ENCODE measurements around the gene DCAF8. TPM values are rescaled to one million over a fixed set of nuclear protein-coding genes. Genes with fewer than 3 reads are reported as not detected.
A peak's percentile ranks its signal among the peaks of the same experiment; 100 is the strongest.

The DCAF8 gene
- total RNA-seq, 2 experiments from 2014 or later, result 115 to 117 TPM

- peaks cover 2% of the 10 kb centered on the region for H3K4me1 Mint-ChIP-seq
- H3K27me3 Mint-ChIP-seq, result no peaks in the 10 kb centered on the region
- H3K4me3 Mint-ChIP-seq, result no peak overlapping the region
- H3K27ac Mint-ChIP-seq, result peak overlapping the region; percentile 7
- H3K9me3 Mint-ChIP-seq (ENCODE audit: low read depth), result no peaks in the 10 kb centered on the region
- peaks cover 35% of the 10 kb centered on the region for H3K36me3 Mint-ChIP-seq
- CTCF ChIA-PET, result interaction anchor here (2.8 to 7.3 kb wide), 2 partner anchors 16 to 46 kb away, joined by 6 to 31 read pairs; partner anchors contain the start of gene CASQ1
- DNase-seq (no peak), ATAC-seq (no peak)
Observed at GRCh38 chr1:160236806-160237205, 25.5 kb downstream of the DCAF8 start.

GRCh38 chr1:160232911-160233310, 29.4 kb downstream of the DCAF8 start:
- Mint-ChIP-seq H3K9me3 (ENCODE audit: low read depth) (no peaks in the 10 kb centered on the region), H3K4me1 (peaks cover 2% of the 10 kb centered on the region), H3K4me3 (no peak overlapping the region), H3K36me3 (peaks cover 33% of the 10 kb centered on the region), H3K27me3 (no peaks in the 10 kb centered on the region), H3K27ac (no peak overlapping the region)
- no peak for DNase-seq
- ATAC-seq, result no peak
- CTCF ChIA-PET, result interaction anchor here (1.0 to 1.9 kb wide), 3 partner anchors 39 to 147 kb away, joined by 4 to 8 read pairs (median 4); no protein-coding TSS in a partner anchor

GRCh38 chr1:160228431-160228830, 33.9 kb downstream of the DCAF8 start:
- Mint-ChIP-seq H3K27me3 (no peaks in the 10 kb centered on the region), H3K4me1 (no peaks in the 10 kb centered on the region), H3K4me3 (no peak overlapping the region), H3K36me3 (peaks cover 31% of the 10 kb centered on the region), H3K27ac (no peak overlapping the region), H3K9me3 (ENCODE audit: low read depth) (no peaks in the 10 kb centered on the region)
- CTCF ChIA-PET, result interaction anchor here (1.4 to 2.4 kb wide), 3 partner anchors 13 to 63 kb away, joined by 3 to 9 read pairs (median 8); no protein-coding TSS in a partner anchor
- no peak for ATAC-seq
- DNase-seq, result no peak

GRCh38 chr1:160227561-160227960, 34.8 kb downstream of the DCAF8 start:
- no peaks in the 10 kb centered on the region for H3K27me3 Mint-ChIP-seq
- H3K36me3 Mint-ChIP-seq, result peaks cover 34% of the 10 kb centered on the region
- H3K9me3 Mint-ChIP-seq (ENCODE audit: low read depth), result no peaks in the 10 kb centered on the region
- H3K27ac Mint-ChIP-seq, result no peak overlapping the region
- CTCF ChIA-PET, result interaction anchor here (1.0 to 2.4 kb wide), 3 partner anchors 24 to 64 kb away, joined by 4 to 9 read pairs (median 8); no protein-coding TSS in a partner anchor
- H3K4me3 Mint-ChIP-seq, result no peak overlapping the region
- no peak for ATAC-seq
- DNase-seq, result no peak
- no peaks in the 10 kb centered on the region for H3K4me1 Mint-ChIP-seq

- peaks cover 37% of the 10 kb centered on the region for H3K36me3 Mint-ChIP-seq
- H3K9me3 Mint-ChIP-seq (ENCODE audit: low read depth), result no peaks in the 10 kb centered on the region
- CTCF ChIA-PET, result interaction anchor here (1.0 to 2.4 kb wide), 3 partner anchors 27 to 64 kb away, joined by 3 to 9 read pairs (median 4); no protein-coding TSS in a partner anchor
- no peaks in the 10 kb centered on the region for H3K4me1 Mint-ChIP-seq
- ATAC-seq (no peak), DNase-seq (no peak)
- no peak overlapping the region for H3K4me3 Mint-ChIP-seq
- no peak overlapping the region for H3K27ac Mint-ChIP-seq
- no peaks in the 10 kb centered on the region for H3K27me3 Mint-ChIP-seq
Observed at GRCh38 chr1:160227034-160227433, 35.3 kb downstream of the DCAF8 start.

GRCh38 chr1:160226623-160227022, 35.7 kb downstream of the DCAF8 start:
- no peak overlapping the region for H3K4me3 Mint-ChIP-seq
- CTCF ChIA-PET, result interaction anchor here (1.0 to 1.7 kb wide), 3 partner anchors 27 to 65 kb away, joined by 3 to 7 read pairs (median 4); no protein-coding TSS in a partner anchor
- peaks cover 39% of the 10 kb centered on the region for H3K36me3 Mint-ChIP-seq
- DNase-seq (no peak), ATAC-seq (no peak)
- no peak overlapping the region for H3K27ac Mint-ChIP-seq
- no peaks in the 10 kb centered on the region for H3K4me1 Mint-ChIP-seq
- H3K9me3 Mint-ChIP-seq (ENCODE audit: low read depth), result no peaks in the 10 kb centered on the region
- H3K27me3 Mint-ChIP-seq, result no peaks in the 10 kb centered on the region

GRCh38 chr1:160225345-160225744, 37.0 kb downstream of the DCAF8 start:
- H3K9me3 Mint-ChIP-seq (ENCODE audit: low read depth), result no peaks in the 10 kb centered on the region
- H3K27me3 Mint-ChIP-seq, result no peaks in the 10 kb centered on the region
- H3K27ac Mint-ChIP-seq, result no peak overlapping the region

GRCh38 chr1:160224606-160225005, 37.7 kb downstream of the DCAF8 start:
- Mint-ChIP-seq H3K9me3 (ENCODE audit: low read depth) (no peaks in the 10 kb centered on the region), H3K4me3 (no peak overlapping the region), H3K4me1 (no peaks in the 10 kb centered on the region), H3K36me3 (peaks cover 39% of the 10 kb centered on the region), H3K27ac (no peak overlapping the region), H3K27me3 (no peaks in the 10 kb centered on the region)
- ATAC-seq (no peak), DNase-seq (no peak)
- CTCF ChIA-PET, result interaction anchor here (2.0 kb wide), 1 partner anchor 31 kb away, joined by 5 read pairs; no protein-coding TSS in a partner anchor

More at GRCh38 chr1:160225345-160225744, 37.0 kb downstream of the DCAF8 start:
- Mint-ChIP-seq H3K36me3 (peaks cover 40% of the 10 kb centered on the region), H3K4me3 (no peak overlapping the region), H3K4me1 (no peaks in the 10 kb centered on the region)
- DNase-seq, result no peak
- CTCF ChIA-PET, result interaction anchor here (0.9 to 2.0 kb wide), 3 partner anchors 19 to 66 kb away, joined by 3 to 7 read pairs (median 5); no protein-coding TSS in a partner anchor
- ATAC-seq, result no peak

- ATAC-seq, result no peak
- CTCF ChIA-PET, result interaction anchor here (1.0 to 1.8 kb wide), 4 partner anchors 29 to 121 kb away, joined by 3 to 5 read pairs (median 4); partner anchors contain the start of gene CASQ1
- H3K27me3 Mint-ChIP-seq, result no peaks in the 10 kb centered on the region
- H3K9me3 Mint-ChIP-seq (ENCODE audit: low read depth), result no peaks in the 10 kb centered on the region
- no peak overlapping the region for H3K4me3 Mint-ChIP-seq
- H3K36me3 Mint-ChIP-seq, result peaks cover 36% of the 10 kb centered on the region
- no peak for DNase-seq
- H3K27ac Mint-ChIP-seq, result no peak overlapping the region
- no peaks in the 10 kb centered on the region for H3K4me1 Mint-ChIP-seq
Observed at GRCh38 chr1:160222546-160222945, 39.8 kb downstream of the DCAF8 start.

GRCh38 chr1:160221089-160221488, 41.3 kb downstream of the DCAF8 start:
- CTCF ChIA-PET, result interaction anchor here (1.0 to 2.4 kb wide), 2 partner anchors 28 to 63 kb away, joined by 3 to 8 read pairs; partner anchors contain the start of gene PEX19
- no peaks in the 10 kb centered on the region for H3K9me3 Mint-ChIP-seq (ENCODE audit: low read depth)
- H3K4me3 Mint-ChIP-seq, result no peak overlapping the region

GRCh38 chr1:160220301-160220700, 42.0 kb downstream of the DCAF8 start:
- Mint-ChIP-seq H3K27me3 (no peaks in the 10 kb centered on the region), H3K27ac (no peak overlapping the region), H3K4me1 (no peaks in the 10 kb centered on the region), H3K4me3 (no peak overlapping the region), H3K9me3 (ENCODE audit: low read depth) (no peaks in the 10 kb centered on the region), H3K36me3 (peaks cover 41% of the 10 kb centered on the region)
- ATAC-seq (no peak), DNase-seq (no peak)
- CTCF ChIA-PET, result interaction anchor here (1.2 to 2.4 kb wide), 4 partner anchors 10 to 208 kb away, joined by 3 to 8 read pairs (median 4); partner anchors contain the start of gene PEX19

More at GRCh38 chr1:160221089-160221488, 41.3 kb downstream of the DCAF8 start:
- Mint-ChIP-seq H3K36me3 (peaks cover 41% of the 10 kb centered on the region), H3K27ac (no peak overlapping the region), H3K27me3 (no peaks in the 10 kb centered on the region), H3K4me1 (no peaks in the 10 kb centered on the region)
- no peak for DNase-seq
- ATAC-seq, result no peak

- Mint-ChIP-seq H3K27ac (no peak overlapping the region), H3K9me3 (ENCODE audit: low read depth) (no peaks in the 10 kb centered on the region), H3K27me3 (no peaks in the 10 kb centered on the region), H3K4me3 (no peak overlapping the region), H3K36me3 (peaks cover 36% of the 10 kb centered on the region), H3K4me1 (no peaks in the 10 kb centered on the region)
- CTCF ChIA-PET, result interaction anchor here (0.6 to 2.4 kb wide), 7 partner anchors 11 to 209 kb away, joined by 3 to 8 read pairs (median 3); partner anchors contain the start of gene PEX19
- no peak for ATAC-seq
- no peak for DNase-seq
Observed at GRCh38 chr1:160219062-160219929, 43.1 kb downstream of the DCAF8 start.

GRCh38 chr1:160217481-160218051, 44.8 kb downstream of the DCAF8 start:
- H3K27me3 Mint-ChIP-seq, result no peaks in the 10 kb centered on the region
- CTCF ChIA-PET, result no interaction called here
- peaks cover 35% of the 10 kb centered on the region for H3K36me3 Mint-ChIP-seq
- ATAC-seq (no peak), DNase-seq (no peak)
- H3K4me1 Mint-ChIP-seq, result no peaks in the 10 kb centered on the region
- H3K9me3 Mint-ChIP-seq (ENCODE audit: low read depth), result no peaks in the 10 kb centered on the region
- H3K4me3 Mint-ChIP-seq, result no peak overlapping the region
- H3K27ac Mint-ChIP-seq, result no peak overlapping the region
